SU-DHL-6 (cell line): ENCODE data around the gene SPEN.

ENCODE experiments used
- H2AFZ ChIP-seq: fragments of 200-600 bp; sonication (generic); 2 replicates; pipeline ENCODE4 v1.6.1; 2014; ENCODE audit warnings: low read depth, mild to moderate bottlenecking, moderate library complexity, mixed read lengths, antibody characterized with exemption, low read length; ENCODE audit not compliant: severe bottlenecking
- H3F3A ChIP-seq: fragments of 200-600 bp; shearing (Covaris generic); 2 replicates; pipeline ENCODE4 v1.6.0; 2016; ENCODE audit warnings: antibody characterized with exemption, mild to moderate bottlenecking; ENCODE audit not compliant: insufficient read depth
- H3K27ac ChIP-seq: fragments of 200-600 bp; sonication (generic); 2 replicates; pipeline ENCODE4 v1.5.1; 2016; ENCODE audit warnings: low read depth, mild to moderate bottlenecking, low read length, moderate library complexity, mixed read lengths
- H3K27me3 ChIP-seq: fragments of 200-600 bp; sonication (generic), shearing (Covaris generic); 2 replicates; pipeline ENCODE4 v1.6.0; 2014; ENCODE audit warnings: mild to moderate bottlenecking, low read length
- H3K36me3 ChIP-seq: fragments of 200-600 bp; sonication (generic); 2 replicates; pipeline ENCODE4 v1.6.1; 2014; ENCODE audit warnings: mild to moderate bottlenecking, low read length, mixed read lengths
- H3K4me2 ChIP-seq: fragments of 300-600, 200-600 bp; shearing (Covaris generic), sonication (generic); 2 replicates; pipeline ENCODE4 v1.6.0; 2014; ENCODE audit warnings: low read length, low read depth, mild to moderate bottlenecking; ENCODE audit not compliant: poor library complexity, severe bottlenecking
- H3K4me3 ChIP-seq: fragments of 200-600 bp; sonication (generic); 2 replicates; pipeline ENCODE4 v1.5.1; 2014; ENCODE audit warnings: antibody characterized with exemption, low read length, mild to moderate bottlenecking, mixed read lengths; ENCODE audit not compliant: insufficient read depth, poor library complexity, severe bottlenecking
- H3K79me2 ChIP-seq: fragments of 200-600 bp; sonication (generic); 2 replicates; pipeline ENCODE4 v1.6.1; 2014; ENCODE audit warnings: mild to moderate bottlenecking, low read length, moderate library complexity; ENCODE audit not compliant: insufficient read depth
- H3K9ac ChIP-seq: fragments of 200-600 bp; sonication (generic); 2 replicates; pipeline ENCODE4 v1.7.0; 2014; ENCODE audit warnings: mild to moderate bottlenecking, low read length
- H3K9me2 ChIP-seq: fragments of 200-600 bp; sonication (generic); replicated peaks from 2 replicates; pipeline ENCODE4 v1.6.1; 2014; ENCODE audit warnings: low read length; ENCODE audit not compliant: insufficient read depth
- H3K9me3 ChIP-seq: fragments of 200-600 bp; sonication (generic); 2 replicates; pipeline ENCODE4 v1.6.1; 2014; ENCODE audit warnings: low read length, mixed read lengths; ENCODE audit not compliant: insufficient read depth
- H4K20me1 ChIP-seq: fragments of 200-600 bp; sonication (generic); 2 replicates; pipeline ENCODE4 v1.6.1; 2014; ENCODE audit warnings: low read depth, mild to moderate bottlenecking, antibody characterized with exemption, low read length, moderate library complexity, mixed read lengths
- CTCF ChIP-seq: fragments of 200-600 bp; sonication (generic); IDR thresholded peaks from one replicate; pipeline ENCODE4 v1.5.1; 2017; ENCODE audit warnings: antibody characterized with exemption, mild to moderate bottlenecking, low read length, moderate library complexity; ENCODE audit not compliant: insufficient read depth, poor library complexity, severe bottlenecking
- EZH2phosphoT487 ChIP-seq: fragments of 200-600 bp; sonication (generic), shearing (Covaris generic); conservative IDR thresholded peaks from 2 replicates; pipeline ENCODE4 v1.6.1; 2018; ENCODE audit warnings: mild to moderate bottlenecking, antibody characterized with exemption, low read length, moderate library complexity, mixed read lengths

SPEN gene

GRCh38 chr1:15863156-15863901, 15.8 kb downstream of the SPEN start:
- no peak overlapping the region for H3K27ac ChIP-seq
- H3K9ac ChIP-seq: no peak overlapping the region
- peaks cover 30% of the 10 kb centered on the region for H4K20me1 ChIP-seq

GRCh38 chr1:15866721-15867201, 19.3 kb downstream of the SPEN start:
- peaks cover 38% of the 10 kb centered on the region for H4K20me1 ChIP-seq
- H3K79me2 ChIP-seq: peaks cover 100% of the 10 kb centered on the region
- H3K27ac ChIP-seq: no peak overlapping the region
- no peaks in the 10 kb centered on the region for H3K36me3 ChIP-seq
- no peak overlapping the region for H2AFZ ChIP-seq
- no peak overlapping the region for H3K4me2 ChIP-seq
- H3K9me2 ChIP-seq: no peaks in the 10 kb centered on the region
- peaks cover 13% of the 10 kb centered on the region; the same call in 1 of the 2 replicates for H3F3A ChIP-seq
- H3K27me3 ChIP-seq: no peaks in the 10 kb centered on the region
- H3K9me3 ChIP-seq: no peaks in the 10 kb centered on the region
- TF ChIP-seq EZH2phosphoT487: no peak
- TF ChIP-seq CTCF: no peak
- H3K4me3 ChIP-seq: no peak overlapping the region
- no peak overlapping the region for H3K9ac ChIP-seq

More at GRCh38 chr1:15863156-15863901, 15.8 kb downstream of the SPEN start:
- Histone ChIP-seq H3F3A (peaks cover 13% of the 10 kb centered on the region; the same call in 1 of the 2 replicates), H3K4me3 (no peak overlapping the region), H3K36me3 (no peaks in the 10 kb centered on the region), H3K27me3 (no peaks in the 10 kb centered on the region), H3K79me2 (peaks cover 100% of the 10 kb centered on the region), H3K9me2 (no peaks in the 10 kb centered on the region), H2AFZ (no peak overlapping the region), H3K4me2 (no peak overlapping the region), H3K9me3 (no peaks in the 10 kb centered on the region)
- TF ChIP-seq EZH2phosphoT487: no peak
- no peak for TF ChIP-seq CTCF

DNA sequence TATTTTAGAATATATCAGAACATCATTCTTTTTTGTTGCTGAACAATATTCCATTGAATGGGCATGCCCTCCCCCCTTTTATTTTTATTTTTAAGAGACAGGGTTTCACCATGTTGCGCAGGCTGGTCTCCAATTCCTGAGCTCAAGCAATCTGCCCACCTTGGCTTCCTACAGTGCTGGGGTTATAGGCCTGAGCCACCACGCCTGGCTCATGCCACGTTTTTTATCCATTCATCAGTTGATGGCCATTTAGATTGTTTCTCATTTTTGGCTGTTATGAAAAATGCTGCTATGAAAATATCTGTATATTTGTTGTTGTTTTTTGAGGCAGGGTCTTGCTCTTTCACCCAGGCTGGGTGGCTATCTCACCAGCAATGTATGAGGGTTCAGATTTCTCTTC, 19.8 kb downstream of the SPEN start:
- H3K9me3 ChIP-seq: no peaks in the 10 kb centered on the region
- TF ChIP-seq CTCF (no peak), EZH2phosphoT487 (no peak)
- H3F3A ChIP-seq: peaks cover 8% of the 10 kb centered on the region; the same call in 1 of the 2 replicates
- H2AFZ ChIP-seq: no peak overlapping the region
- H3K9me2 ChIP-seq: no peaks in the 10 kb centered on the region
- H4K20me1 ChIP-seq: peaks cover 34% of the 10 kb centered on the region
- no peaks in the 10 kb centered on the region for H3K36me3 ChIP-seq
- H3K27ac ChIP-seq: no peak overlapping the region
- peaks cover 100% of the 10 kb centered on the region for H3K79me2 ChIP-seq
- H3K4me3 ChIP-seq: no peak overlapping the region
- H3K9ac ChIP-seq: no peak overlapping the region
- no peaks in the 10 kb centered on the region for H3K27me3 ChIP-seq
- H3K4me2 ChIP-seq: no peak overlapping the region
